WTC11 (cell line): Measurements from ENCODE around the gene EMX1.

ENCODE experiments used
- ATF2 ChIP-seq: sonication (generic); formaldehyde crosslinking; IDR thresholded peaks from 2 replicates; pipeline ENCODE4 v1.8.1; 2022; ENCODE audit warnings: low read depth, missing genetic modification reagents, borderline replicate concordance
- NR1H2 ChIP-seq: sonication (generic); formaldehyde crosslinking; IDR thresholded peaks from 2 replicates; pipeline ENCODE4 v1.9.0; 2021; ENCODE audit warnings: mild to moderate bottlenecking, moderate library complexity, missing genetic modification reagents
- PREB ChIP-seq: sonication (generic); formaldehyde crosslinking; IDR thresholded peaks from 2 replicates; pipeline ENCODE4 v1.8.1; 2022; ENCODE audit warnings: mild to moderate bottlenecking, missing genetic modification reagents, moderate library complexity, borderline replicate concordance
- ZNF121 ChIP-seq: sonication (generic); formaldehyde crosslinking; IDR thresholded peaks from 2 replicates; pipeline ENCODE4 v1.8.0; 2023; ENCODE audit warnings: missing genetic modification reagents
- ZNF263 ChIP-seq: sonication (generic); formaldehyde crosslinking; IDR thresholded peaks from 2 replicates; pipeline ENCODE4 v1.8.1; 2022; ENCODE audit warnings: low read depth, mild to moderate bottlenecking, moderate library complexity, missing genetic modification reagents
- ZNF281 ChIP-seq: sonication (generic); formaldehyde crosslinking; IDR thresholded peaks from 2 replicates; pipeline ENCODE4 v1.8.0; 2023; ENCODE audit warnings: mild to moderate bottlenecking, missing genetic modification reagents
- TF ChIP-seq, protein P1 (sequence below): fragments of 200-600 bp; IDR thresholded peaks from 2 replicates; pipeline ENCODE4 v1.8.0; 2022; ENCODE audit warnings: antibody characterized with exemption
- TF ChIP-seq, protein P2 (sequence below): sonication (generic); formaldehyde crosslinking; IDR thresholded peaks from 2 replicates; pipeline ENCODE4 v1.8.1; 2023; ENCODE audit warnings: mild to moderate bottlenecking, moderate library complexity, missing genetic modification reagents
- TF ChIP-seq, protein P3 (sequence below): sonication (generic); formaldehyde crosslinking; IDR thresholded peaks from 2 replicates; pipeline ENCODE4 v1.8.1; 2023; ENCODE audit warnings: mild to moderate bottlenecking, missing genetic modification reagents, moderate library complexity
- TF ChIP-seq, protein P4 (sequence below): sonication (generic); formaldehyde crosslinking; IDR thresholded peaks from 2 replicates; pipeline ENCODE4 v1.8.0; 2022; ENCODE audit warnings: mild to moderate bottlenecking, missing genetic modification reagents

DNA sequence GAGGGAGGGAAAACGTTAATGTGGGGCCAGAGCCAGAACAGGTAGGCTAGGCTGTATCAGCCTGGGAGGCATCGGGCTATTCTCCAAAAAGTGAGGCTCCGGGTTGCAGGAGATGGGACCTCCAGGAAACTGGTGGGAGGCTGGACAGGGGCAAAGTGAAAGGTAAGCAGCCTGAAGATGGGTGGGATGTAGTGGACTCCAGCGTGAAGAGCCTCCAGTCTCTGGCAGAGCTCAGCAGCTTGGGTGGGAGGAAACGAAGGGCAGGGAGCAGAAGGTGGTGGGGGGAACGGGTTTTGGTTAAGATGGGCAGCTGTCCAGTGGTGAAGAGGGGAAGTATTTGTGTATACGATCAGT, 3.1 kb upstream of the EMX1 start:
- TF ChIP-seq ATF2 (CRISPR knock-in tag): no peak
- TF ChIP-seq, protein P1, sequence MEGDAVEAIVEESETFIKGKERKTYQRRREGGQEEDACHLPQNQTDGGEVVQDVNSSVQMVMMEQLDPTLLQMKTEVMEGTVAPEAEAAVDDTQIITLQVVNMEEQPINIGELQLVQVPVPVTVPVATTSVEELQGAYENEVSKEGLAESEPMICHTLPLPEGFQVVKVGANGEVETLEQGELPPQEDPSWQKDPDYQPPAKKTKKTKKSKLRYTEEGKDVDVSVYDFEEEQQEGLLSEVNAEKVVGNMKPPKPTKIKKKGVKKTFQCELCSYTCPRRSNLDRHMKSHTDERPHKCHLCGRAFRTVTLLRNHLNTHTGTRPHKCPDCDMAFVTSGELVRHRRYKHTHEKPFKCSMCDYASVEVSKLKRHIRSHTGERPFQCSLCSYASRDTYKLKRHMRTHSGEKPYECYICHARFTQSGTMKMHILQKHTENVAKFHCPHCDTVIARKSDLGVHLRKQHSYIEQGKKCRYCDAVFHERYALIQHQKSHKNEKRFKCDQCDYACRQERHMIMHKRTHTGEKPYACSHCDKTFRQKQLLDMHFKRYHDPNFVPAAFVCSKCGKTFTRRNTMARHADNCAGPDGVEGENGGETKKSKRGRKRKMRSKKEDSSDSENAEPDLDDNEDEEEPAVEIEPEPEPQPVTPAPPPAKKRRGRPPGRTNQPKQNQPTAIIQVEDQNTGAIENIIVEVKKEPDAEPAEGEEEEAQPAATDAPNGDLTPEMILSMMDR: no peak
- TF ChIP-seq, protein P2, sequence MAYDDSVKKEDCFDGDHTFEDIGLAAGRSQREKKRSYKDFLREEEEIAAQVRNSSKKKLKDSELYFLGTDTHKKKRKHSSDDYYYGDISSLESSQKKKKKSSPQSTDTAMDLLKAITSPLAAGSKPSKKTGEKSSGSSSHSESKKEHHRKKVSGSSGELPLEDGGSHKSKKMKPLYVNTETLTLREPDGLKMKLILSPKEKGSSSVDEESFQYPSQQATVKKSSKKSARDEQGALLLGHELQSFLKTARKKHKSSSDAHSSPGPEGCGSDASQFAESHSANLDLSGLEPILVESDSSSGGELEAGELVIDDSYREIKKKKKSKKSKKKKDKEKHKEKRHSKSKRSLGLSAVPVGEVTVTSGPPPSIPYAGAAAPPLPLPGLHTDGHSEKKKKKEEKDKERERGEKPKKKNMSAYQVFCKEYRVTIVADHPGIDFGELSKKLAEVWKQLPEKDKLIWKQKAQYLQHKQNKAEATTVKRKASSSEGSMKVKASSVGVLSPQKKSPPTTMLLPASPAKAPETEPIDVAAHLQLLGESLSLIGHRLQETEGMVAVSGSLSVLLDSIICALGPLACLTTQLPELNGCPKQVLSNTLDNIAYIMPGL: no peak
- TF ChIP-seq NR1H2 (CRISPR knock-in tag): no peak
- no peak for TF ChIP-seq ZNF263 (CRISPR knock-in tag)
- TF ChIP-seq ZNF281 (CRISPR knock-in tag): no peak
- TF ChIP-seq, protein P3, sequence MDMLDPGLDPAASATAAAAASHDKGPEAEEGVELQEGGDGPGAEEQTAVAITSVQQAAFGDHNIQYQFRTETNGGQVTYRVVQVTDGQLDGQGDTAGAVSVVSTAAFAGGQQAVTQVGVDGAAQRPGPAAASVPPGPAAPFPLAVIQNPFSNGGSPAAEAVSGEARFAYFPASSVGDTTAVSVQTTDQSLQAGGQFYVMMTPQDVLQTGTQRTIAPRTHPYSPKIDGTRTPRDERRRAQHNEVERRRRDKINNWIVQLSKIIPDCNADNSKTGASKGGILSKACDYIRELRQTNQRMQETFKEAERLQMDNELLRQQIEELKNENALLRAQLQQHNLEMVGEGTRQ (CRISPR knock-in tag): no peak
- TF ChIP-seq, protein P4, sequence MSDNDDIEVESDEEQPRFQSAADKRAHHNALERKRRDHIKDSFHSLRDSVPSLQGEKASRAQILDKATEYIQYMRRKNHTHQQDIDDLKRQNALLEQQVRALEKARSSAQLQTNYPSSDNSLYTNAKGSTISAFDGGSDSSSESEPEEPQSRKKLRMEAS (CRISPR knock-in tag): no peak
- TF ChIP-seq PREB (CRISPR knock-in tag): no peak
- no peak for TF ChIP-seq ZNF121 (CRISPR knock-in tag)
